NK-92 (cell line): ENCODE measurements around the gene ATP2A3.
A peak's percentile ranks its signal among the peaks of the same experiment; 100 is the strongest.

Experiments
- DNase-seq: peaks from one replicate; lab custom pipeline; 2025; ENCODE audit not compliant: unreplicated experiment; lab: John Stamatoyannopoulos, UW

The ATP2A3 gene

DNA sequence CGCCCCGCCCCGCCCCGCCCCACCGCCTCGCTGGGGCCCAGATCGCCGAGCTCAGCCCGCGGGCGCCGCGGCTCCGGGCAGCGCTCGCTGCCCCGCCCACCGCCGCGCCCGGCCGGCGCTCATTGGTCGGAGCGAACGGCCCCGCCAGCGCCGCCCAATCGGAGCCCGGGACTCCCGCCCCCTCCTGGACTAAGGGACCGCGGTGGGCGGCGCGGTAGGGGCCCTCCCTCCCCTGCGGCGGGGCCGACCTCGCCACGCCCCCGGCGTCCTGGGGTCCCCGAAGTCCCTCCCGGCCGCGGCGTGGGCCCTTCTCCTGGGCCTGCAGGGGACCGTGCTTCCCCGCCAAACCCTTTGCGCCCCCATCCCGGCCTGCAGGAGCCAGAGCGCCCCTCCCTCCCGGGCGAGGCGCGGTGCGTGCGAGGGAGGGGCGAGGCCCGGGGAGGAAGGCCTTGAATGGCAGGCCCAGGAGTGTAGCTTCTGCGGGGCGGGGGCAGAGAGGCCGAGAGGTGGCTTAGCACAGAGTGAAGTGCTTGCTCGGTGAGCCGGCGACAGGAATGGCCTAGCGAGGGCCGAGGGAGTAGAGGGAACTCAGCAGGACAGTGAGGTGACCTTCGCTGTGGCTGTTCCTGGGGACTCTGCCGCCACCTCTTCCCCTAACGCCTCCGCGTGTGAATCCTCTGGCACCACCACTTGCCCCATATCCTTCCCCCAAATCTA, 71.1 kb downstream of the ATP2A3 start, which contains the start of gene CAMKK1:
Gene CAMKK1 (minus strand): TSS at position 51 of the 717 bp plus-strand sequence. CDS start 7,366 bp downstream, outside the sequence.
- no peak for DNase-seq

DNA sequence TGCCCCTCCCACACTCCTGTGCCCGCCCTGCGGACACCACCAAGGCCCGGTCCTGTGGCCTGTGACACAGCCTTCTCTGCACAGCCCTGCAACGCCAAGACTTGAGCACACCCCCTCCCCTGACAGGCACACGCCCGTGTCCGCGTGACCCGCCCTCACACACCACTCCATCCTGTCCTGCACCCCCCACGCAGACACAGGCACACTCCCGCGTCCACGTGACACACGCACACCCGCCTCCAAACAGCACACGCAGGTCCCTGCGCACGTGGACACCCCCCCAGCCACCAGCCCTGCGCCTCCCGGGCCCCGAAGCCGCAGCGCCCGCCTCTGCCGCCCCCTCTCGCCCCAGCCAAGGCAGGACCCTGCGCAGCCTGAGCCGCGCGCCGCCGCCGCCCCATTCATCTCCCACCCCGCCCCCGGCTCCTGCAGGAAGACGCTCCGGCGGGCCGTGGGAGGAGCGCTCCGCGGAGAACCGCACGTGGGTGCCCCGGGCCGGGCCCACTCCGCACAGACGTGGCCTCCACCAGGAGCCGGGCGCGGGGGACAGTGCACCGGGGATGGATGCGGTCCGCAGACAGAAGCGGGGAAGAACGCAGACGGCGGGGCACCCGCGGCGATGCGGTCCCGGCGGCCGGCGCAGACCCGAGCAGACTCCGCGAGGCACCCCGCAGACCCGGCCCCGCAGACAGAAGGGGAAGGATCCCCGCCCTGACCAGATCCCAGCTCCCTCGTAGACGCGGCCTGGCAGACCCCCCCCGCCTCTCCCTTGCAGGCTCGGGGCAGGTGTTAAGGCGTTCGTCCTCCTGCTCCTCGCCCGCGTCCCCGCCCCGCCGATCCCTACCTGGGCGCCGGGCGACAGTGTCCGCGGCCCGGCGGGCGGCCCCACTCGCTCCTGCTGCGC, 71.9 kb downstream of the ATP2A3 start:
- DNase-seq = peak; percentile 22

DNA sequence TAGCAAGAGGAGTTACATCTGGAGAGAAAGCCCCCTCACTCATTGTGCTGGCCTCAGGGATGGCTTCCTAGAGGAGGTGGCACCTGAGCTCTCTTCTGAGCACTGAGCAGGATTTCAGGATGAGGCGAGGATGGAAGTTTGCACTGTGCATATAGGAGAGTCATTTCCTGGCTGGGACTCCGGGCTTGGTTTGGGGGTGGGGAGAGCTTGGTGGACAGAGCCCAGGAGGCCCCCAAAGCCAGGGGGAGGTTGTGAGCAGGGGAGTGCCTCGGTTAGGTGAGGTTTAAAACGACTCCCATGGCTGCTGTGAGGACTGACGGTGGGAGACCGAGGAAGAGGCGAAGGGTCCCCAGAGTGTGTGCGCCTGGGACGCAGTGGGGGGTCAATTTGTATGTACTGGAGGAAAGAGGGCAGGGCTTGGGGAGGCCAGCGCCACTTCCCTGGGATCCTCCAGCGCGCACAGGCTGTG, 72.6 kb downstream of the ATP2A3 start:
- no peak for DNase-seq

DNA sequence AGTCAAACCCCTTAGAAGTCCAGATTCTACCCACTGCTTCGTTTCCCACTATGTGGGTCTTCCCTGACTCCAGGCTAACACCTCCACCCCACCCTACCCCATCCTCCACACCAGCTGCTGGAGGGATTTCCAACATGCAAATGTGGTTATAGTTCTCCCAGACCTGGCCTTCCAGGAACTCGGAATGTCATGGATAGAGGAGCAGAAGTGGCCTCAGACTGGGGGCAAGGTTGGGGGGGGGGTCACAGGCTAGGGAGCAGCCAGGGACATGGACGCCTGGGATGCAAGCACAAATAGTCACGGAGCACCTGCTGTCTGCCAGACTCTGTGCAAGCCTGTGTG, 73.4 kb downstream of the ATP2A3 start:
- DNase-seq = no peak

DNA sequence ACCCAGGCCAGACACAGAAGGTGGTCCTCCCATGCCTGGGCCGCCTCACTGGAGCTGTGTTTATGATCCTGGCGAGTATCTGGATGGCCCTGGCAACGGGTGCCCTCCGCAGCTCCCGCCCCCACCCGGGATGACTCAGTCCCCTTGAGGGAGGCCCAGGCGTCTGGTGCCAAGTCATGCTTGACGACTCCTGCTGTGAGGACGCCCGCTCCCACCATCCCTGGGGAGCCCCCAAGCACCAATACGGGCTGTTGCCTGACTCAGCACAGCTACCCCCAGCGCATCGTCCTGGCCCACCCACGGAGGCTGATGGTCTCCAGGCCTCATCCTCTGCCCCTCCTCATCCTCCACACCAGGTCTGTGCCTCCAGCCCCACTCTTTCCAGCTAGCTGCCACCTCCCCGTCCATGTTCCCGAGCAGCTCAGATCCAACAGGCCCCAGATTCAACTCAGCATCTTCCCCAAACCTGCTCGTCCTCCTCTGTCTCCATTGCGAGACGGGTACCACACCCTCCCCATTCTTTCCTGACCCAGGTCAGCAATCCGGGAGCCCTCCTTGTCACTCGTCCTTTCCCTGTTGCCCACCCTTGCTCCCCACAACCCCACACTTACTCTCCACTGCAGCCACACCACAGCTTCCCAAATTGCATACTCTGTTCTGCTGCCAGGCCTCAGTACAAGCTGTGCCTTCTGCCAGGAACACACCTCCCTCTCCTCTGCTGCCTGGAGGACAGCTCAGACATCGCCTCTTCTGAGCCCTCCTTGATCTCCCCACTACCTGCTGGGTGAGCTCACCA, 74.0 kb downstream of the ATP2A3 start:
- no peak for DNase-seq

DNA sequence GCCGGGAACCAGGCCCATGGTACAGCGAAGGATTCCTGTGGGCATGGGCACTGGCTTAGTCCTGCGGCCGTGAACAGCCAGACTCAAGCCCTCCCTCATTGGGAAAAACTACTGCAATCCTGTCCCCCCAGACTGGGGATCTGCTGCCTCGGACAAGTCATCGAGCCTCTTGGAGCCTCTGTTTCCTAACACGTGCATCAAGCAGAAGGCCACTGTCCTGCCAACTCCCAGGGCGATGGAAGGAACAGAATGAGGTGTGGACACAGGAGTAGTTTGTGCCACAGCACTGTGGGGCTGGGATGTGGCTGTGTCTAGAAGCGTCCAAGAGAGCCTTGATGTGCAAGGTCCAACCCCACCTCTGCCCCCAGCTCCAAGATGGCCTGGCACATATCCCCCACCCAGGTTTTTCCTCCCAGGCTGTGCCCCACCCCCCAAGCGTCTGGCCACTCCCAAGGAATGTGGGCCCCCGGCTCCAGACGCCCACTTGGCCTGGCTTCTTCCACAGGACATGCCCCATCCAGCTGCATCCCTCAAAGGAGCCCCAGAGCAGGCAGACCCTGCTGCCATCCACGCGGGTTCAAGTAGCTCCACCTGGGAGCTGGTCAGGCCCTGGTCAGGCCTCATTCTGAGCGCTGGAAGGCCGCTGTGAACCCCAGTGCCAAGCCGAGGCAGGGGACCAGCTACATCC, 74.8 kb downstream of the ATP2A3 start:
- no peak for DNase-seq

DNA sequence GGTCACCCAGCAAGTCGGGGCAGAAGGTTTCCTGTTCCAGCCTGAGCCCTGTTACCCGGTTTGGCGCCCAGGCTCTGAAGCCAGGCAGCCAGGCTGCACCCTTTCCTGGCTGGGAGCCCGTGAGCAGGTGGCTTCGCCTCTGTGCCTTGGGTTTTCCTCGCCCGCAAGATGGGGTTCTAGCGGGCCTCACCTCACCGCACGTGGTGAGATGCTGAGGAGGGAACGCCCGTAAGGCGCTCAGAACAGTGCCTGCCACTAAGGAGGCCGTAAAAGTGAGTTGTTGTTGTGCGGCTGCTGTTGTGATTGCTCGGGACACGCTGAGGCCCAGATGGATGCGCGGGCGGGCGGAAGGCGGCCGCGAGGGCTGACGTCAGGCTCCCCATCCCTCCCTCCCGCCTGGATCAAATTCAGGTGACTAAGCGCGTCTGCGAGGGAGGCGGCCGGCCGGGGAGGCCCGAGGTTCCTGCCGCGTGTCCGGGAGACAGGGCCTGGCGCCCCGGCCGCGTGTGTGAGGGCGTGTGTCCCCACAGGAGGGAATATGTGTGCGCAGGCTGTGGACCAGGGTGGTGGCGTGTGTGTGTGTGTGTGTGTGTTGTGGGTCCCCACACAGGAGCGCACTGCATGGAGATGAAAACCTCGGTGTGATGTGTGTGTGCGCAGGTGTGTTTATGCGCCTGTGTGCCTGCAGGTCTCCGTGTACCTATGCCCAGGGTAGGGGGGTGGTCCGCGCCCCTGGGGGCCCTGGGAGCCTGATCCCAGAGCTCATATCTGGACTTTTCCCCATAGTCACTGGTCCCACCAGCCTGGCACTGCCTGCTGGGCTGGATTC, 75.7 kb downstream of the ATP2A3 start:
- no peak for DNase-seq

DNA sequence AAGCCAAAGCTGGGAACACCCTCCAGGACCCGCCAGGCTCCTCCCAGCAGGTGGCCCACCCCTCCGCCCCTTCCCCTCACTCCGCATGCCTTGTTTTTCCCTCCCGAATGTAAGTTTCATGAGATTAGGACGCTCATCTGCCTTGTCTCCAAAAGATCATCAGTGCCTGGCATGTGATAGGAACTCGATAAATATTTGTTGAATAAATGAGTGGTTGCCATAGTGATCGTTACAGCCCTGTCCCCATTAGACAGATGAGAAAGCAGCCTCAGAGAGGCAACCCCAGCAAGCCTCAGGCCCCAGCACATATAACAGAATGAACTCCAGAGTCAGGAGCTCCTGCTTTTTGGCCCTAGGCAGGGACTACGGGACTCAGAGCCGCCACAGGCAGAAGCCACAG, 76.4 kb downstream of the ATP2A3 start:
- no peak for DNase-seq

DNA sequence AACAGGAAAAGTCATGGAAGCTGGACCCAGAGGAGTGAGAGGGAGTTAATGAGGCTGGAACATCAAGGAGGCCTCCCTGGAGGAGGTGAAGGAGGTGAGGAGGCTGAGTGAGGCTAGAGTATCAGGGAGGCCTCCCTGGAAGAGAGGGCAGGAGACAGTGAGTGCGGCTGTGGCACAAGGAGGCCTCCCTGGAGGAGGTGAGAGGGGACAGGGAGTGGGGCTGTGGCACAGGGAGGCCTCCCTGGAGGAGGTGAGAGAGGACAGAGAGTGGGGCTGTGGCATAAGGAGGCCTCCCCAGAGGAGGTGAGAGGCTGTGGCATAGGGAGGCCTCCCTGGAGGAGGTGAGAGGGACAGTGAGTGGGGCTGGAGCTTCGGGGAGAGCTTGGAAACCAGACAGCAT, 76.8 kb downstream of the ATP2A3 start:
- no peak for DNase-seq

DNA sequence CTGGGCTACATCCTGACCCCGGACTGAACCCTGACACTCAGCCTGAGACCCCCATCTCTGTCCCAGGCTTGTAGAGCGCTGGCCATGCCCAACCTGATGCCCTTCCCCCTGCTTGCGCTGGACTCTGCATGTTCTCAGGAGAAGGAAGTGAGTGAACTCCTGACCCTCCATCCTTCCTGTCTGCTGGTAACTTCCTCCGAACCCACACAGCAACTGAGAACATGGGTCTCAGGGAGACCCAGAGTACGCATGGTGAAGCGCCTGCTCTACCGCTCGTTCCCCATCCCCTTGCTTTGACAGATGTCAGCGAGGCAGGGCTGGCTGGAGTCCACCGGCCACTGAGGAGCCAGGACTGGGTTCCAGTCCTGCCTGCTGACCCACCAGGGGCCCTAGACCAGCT, 77.5 kb downstream of the ATP2A3 start:
- DNase-seq = no peak

DNA sequence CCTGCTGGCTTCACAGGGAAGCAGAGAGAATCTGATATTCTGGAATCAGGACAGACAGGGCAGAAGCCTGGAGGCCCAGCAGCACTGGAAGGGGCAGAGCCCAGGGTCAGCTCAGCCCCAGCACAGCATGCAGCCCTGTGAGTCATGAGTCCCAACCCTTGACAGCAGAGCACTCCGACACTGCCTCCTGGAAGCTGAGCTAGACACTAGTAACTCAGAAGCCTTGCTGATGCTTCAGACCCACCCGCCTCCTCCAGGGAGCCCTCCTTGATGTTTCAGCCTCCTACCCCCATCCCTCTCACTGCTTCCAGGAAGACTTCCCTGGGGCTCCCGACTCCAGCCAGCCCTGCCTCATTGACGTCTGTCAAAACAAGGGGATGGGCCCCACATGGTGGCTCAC, 78.3 kb downstream of the ATP2A3 start:
- DNase-seq = no peak

DNA sequence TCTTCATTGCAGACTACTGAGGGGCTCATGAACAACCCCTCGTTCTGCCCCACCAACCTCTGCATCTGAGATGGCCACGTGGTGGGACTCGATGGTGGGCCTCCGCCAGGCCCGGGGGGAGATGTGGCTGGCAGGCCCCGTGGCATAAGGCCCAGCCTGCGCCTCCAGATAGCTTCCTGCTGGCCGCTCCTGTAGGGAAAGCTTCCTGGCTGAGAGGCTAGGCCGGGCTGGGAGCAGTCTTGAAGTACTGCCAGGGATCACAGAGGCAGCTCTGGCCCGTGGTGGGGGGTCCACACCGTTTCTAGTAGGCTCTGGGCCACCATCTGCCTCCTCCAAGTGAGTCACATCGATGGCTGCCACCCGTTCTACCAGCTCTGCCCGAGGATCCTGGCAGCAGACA, 79.0 kb downstream of the ATP2A3 start:
- no peak for DNase-seq

DNA sequence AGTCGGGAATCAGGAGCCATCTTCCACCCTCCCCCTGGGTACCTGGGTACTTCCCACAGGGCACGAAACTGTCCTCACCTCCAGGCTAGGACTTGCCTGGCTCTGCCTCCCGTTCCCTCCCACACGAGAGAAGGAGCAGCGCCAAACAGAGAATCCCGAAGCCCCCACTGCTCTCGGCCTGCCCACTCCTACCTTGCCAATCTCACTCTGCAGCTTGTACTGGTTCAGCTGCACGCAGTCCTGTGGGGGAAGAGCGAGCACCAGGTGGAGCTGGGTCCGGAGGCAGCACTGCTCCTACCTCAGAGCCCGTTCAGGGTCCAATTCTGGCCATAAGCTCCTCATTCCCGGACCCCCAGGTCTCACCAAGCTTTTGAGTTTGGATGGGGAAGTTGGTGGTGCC, 80.0 kb downstream of the ATP2A3 start:
- DNase-seq = no peak

DNA sequence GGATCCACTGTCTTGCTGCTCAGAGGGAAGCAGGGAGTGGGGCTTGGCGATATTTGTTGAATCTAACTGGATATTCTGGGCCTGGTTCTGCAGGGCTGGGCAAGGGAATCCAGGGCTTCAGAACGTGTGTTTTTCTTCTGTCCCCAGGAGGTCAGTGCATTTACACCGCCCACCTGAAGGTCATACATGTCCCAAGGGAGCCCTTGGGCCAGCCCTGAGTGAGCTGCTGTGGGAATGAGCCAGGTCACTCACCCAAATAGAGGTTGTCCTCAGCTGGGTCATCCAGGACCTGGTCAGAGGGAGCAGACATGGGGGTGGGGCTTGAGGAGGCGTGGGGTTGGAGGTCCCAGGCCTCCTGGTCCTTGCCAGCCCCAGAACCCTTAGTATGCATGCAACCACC, 82.0 kb downstream of the ATP2A3 start:
- DNase-seq = no peak

DNA sequence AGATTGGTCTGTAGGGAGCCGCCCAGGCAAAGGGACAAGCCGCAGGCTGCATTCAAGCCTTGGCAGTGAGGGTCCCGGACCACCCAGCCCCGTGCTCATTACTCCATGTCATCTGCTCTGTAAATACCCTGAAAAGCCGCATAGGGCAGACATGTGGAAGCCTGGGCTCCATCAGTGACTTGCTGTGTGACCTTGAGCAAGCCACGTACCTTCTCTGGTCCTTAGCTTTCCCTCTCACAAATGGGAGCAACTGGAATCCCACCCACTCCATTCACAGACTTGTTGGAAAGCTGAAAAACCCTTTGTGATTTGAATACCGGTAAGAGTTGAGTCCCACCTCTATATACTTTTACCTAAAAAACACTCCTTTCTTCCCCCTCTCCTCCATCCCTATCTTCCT, 83.3 kb downstream of the ATP2A3 start:
- no peak for DNase-seq

DNA sequence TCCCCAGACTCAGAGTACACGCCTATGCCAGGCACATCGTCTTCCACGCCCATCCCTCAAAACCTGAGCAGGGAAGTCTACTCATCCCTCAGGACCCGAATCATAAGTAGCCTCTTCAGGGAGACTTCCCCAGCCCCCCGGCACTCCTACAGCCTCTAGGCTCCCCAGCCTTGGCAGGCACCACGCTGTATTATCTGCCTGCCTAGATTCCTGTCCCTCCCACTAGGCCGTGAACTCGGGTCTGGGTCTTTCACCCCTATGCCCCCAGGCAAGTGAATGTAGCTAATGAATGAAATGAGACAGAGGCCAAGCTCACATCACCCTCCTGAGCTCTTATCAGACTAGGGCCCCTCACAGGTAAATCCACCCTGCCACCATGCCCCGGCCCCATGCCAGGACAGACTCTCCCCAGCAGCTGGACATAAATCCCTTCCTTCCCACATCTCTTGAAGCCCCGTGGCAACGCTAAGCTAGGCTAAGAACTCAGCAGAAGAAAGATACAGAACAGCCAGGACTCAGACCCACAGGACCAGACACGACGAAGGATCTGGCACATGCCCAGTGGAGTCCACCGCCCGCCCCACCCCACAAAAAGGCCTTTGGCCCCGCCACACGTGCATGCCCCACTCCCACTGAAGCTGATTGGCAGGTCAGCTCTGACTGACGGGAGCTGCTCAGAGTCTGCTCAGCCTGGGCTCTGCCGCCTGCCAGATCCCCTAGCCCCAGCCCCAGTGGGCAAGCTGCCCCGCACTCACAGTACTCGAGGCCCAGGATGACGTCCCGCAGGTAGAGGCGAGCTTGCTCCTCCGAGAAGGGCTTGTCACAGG, 84.4 kb downstream of the ATP2A3 start:
- DNase-seq = no peak

DNA sequence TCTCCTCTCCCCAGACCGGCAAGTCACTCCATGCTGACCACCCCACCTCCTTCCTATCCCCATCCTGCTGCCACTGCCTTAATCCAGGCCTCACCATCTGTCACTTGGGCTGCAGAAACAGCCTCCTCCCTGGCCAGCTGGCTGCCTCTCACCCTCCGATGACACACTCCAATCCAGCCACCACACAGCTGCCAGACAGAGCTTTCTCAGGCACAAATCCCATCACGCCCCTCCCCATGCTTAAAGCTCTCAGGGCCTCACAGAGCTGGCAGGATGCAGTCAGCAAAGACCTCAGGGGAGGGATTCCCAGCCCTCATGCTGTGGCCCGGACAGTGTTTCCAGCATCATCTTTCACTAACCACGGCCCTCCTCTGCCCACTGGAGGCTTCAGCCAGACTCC, 85.1 kb downstream of the ATP2A3 start:
- no peak for DNase-seq

DNA sequence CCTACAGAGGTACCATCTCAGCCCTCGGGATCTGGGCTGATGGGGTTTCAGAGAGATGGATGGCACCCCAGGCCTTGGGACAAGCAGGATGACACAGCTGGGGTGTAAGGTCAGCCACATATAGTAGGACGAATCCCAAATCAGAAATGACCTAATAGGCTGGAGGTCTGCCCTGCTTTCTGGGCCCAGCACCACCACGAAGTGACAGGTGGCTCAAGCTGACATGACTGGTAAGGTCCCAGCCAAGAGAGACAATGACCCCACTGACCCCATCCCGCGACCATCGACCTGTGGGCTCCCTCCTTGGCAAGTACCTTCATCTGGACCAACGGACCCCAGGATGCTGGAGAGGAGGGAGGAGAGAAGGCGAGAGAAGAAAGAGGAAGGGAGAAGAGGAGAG, 87.0 kb downstream of the ATP2A3 start:
- no peak for DNase-seq

DNA sequence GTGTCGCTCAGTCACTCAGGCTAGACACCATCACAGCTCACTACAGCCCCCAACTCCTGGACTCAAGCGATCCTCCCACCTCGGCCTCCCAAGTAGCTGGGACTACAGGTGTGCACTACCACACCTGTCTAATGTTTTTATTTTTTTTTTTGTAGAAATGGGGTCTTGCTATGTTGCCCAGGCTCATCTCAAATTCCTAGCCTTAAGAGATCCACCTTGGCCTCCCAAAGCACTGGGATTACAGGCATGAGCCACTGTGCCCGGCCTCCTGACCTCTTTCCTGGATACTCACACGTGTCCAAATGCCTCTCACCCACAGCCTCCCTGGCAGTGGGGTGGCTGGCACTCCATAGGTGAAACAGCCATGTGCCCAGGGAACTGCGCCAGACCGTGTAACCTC, 88.9 kb downstream of the ATP2A3 start:
- DNase-seq = no peak
